ENCODE results near the gene TMCC3. TPM values are rescaled to one million over a fixed set of nuclear protein-coding genes. Genes with fewer than 3 reads are reported as not detected.

Gene TMCC3
- total and polyA plus RNA-seq, 9 of the 15 experiments (the other 6 are each of a cell fraction or from before 2014, with no cell fraction given) = not detected

DNA sequence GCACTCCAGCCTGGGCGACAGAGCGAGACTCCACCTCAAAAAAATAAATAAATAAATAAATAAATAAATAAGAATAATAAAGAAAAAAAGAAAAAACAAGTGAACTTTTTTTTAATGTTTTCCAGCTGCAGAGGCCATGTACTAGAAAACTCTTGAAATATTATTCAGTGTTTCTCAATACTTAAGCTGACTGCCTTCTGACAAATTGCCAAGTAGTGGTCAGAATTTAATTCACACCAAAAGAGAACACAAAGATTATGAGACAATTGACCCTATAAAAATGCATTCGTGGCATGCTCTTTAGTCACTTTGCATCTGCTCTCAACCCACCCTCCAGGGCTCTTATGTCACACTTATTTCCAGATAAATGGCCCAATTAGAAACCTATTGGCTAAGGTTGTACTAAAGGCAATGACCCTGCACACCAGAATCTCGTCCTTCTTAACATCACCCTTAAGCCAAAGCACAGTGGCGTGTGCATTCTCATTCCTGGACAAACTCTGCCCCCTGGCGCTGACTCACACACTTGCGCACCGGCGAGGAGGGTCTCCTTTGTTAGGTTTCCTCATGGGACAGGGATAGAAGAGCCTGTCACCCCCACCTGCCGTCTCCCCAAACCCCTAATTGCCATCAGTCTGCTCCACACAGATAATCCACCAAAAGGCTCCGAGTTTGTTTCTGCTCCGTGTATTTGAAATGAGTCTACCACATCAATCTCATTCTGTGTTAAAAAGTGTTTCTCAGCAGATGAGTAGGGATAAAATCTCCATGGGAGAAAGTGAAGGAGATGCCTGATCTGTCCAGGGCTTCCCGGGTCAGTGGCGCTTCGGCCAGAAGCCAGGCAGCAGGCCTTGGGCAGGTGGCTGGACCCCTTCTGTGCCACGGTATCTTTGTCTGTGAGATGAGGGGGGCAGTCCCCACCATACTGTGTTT lies 117.6 kb downstream of the TMCC3 start:
- Histone ChIP-seq H3K9me3 (replicated peaks; ENCODE audit: control insufficient read depth, insufficient read depth, low read depth, low read length) (no peaks in the 10 kb centered on the region), H2AFZ (ENCODE audit: low read depth, low read length) (no peak overlapping the region), H3K36me3 (ENCODE audit: control insufficient read depth, insufficient read depth, low read length) (no peaks in the 10 kb centered on the region), H3K4me1 (replicated peaks in 1 of 2; ENCODE audit: control insufficient read depth in 2 of 2, insufficient read depth in 2 of 2, low read length in 2 of 2) (no peaks in the 10 kb centered on the region), H3K9me1 (ENCODE audit: control insufficient read depth, insufficient read depth, low read length) (no peaks in the 10 kb centered on the region), H4K20me1 (replicated peaks; ENCODE audit: control insufficient read depth, insufficient read depth, low read length) (no peaks in the 10 kb centered on the region), H3K27me3 (ENCODE audit: control insufficient read depth in 2 of 2, insufficient read depth in 2 of 2, low read length in 2 of 2) (peaks cover 5 to 32% of the 10 kb centered on the region in 2 experiments; a peak in 4 of 5 replicates), H3K27ac (ENCODE audit: extremely low read depth, low read depth, low read length) (no peak overlapping the region), H3K4me2 (ENCODE audit: insufficient read depth, low read length) (no peak overlapping the region), H3K9ac (ENCODE audit: insufficient read depth in 1 of 2, low read depth in 2 of 2, low read length in 2 of 2) (no peak overlapping the region), H3K4me3 (no peak overlapping the region), H3K79me2 (ENCODE audit: control insufficient read depth, insufficient read depth, low read length) (no peaks in the 10 kb centered on the region)
- FAIRE-seq (peak; percentile 84), ATAC-seq (peak; percentile 98), DNase-seq (ENCODE audit: extremely low read depth in 1 of 4, low spot score in 3 of 4) (peak; percentile 70 to 76 (median 70))
- ChIA-PET POLR2A (no interaction called here), CTCF (ENCODE audit: low intra/inter-chr PET ratio) (interaction anchor here (0.6 to 2.3 kb wide), 6 partner anchors 115 to 1748 kb away, joined by 3 to 15 read pairs (median 6); no protein-coding TSS in a partner anchor)
- intact Hi-C loops (cut with micrococcal nuclease) = loop anchor here (1.0 to 10.0 kb wide), 3 partner anchors 228 to 392 kb away; no protein-coding TSS in a partner anchor
- in situ Hi-C loops (cut with MboI) = loop anchor here (5.0 to 25.0 kb wide), 2 partner anchors 395 to 995 kb away; no protein-coding TSS in a partner anchor
- WGBS (ENCODE audit: insufficient coverage, low coverage, missing lambda C conversion rate) = under 1% methylated on average over 15 of the region's 16 CpGs
- no TSS peak for BruUV-seq (replicated peaks)
- TF ChIP-seq CBX1 (IDR thresholded peaks at IDR 0.05; ENCODE audit: low read depth) (no peak), MAFG (tag; conservative IDR thresholded peaks at IDR 0.05) (no peak), XRCC5 (IDR thresholded peaks at IDR 0.05; ENCODE audit: low read depth, low read length) (no peak), ZNF77 (CRISPR knock-in tag; IDR thresholded peaks at IDR 0.05) (no peak), SMC3 (conservative IDR thresholded peaks at IDR 0.05; ENCODE audit: insufficient read depth, low read depth, low read length) (peak; percentile 96)
- TF ChIP-seq, protein P1, sequence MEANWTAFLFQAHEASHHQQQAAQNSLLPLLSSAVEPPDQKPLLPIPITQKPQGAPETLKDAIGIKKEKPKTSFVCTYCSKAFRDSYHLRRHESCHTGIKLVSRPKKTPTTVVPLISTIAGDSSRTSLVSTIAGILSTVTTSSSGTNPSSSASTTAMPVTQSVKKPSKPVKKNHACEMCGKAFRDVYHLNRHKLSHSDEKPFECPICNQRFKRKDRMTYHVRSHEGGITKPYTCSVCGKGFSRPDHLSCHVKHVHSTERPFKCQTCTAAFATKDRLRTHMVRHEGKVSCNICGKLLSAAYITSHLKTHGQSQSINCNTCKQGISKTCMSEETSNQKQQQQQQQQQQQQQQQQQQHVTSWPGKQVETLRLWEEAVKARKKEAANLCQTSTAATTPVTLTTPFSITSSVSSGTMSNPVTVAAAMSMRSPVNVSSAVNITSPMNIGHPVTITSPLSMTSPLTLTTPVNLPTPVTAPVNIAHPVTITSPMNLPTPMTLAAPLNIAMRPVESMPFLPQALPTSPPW (CRISPR knock-in tag; IDR thresholded peaks at IDR 0.05) = no peak
- TF ChIP-seq, protein P2, sequence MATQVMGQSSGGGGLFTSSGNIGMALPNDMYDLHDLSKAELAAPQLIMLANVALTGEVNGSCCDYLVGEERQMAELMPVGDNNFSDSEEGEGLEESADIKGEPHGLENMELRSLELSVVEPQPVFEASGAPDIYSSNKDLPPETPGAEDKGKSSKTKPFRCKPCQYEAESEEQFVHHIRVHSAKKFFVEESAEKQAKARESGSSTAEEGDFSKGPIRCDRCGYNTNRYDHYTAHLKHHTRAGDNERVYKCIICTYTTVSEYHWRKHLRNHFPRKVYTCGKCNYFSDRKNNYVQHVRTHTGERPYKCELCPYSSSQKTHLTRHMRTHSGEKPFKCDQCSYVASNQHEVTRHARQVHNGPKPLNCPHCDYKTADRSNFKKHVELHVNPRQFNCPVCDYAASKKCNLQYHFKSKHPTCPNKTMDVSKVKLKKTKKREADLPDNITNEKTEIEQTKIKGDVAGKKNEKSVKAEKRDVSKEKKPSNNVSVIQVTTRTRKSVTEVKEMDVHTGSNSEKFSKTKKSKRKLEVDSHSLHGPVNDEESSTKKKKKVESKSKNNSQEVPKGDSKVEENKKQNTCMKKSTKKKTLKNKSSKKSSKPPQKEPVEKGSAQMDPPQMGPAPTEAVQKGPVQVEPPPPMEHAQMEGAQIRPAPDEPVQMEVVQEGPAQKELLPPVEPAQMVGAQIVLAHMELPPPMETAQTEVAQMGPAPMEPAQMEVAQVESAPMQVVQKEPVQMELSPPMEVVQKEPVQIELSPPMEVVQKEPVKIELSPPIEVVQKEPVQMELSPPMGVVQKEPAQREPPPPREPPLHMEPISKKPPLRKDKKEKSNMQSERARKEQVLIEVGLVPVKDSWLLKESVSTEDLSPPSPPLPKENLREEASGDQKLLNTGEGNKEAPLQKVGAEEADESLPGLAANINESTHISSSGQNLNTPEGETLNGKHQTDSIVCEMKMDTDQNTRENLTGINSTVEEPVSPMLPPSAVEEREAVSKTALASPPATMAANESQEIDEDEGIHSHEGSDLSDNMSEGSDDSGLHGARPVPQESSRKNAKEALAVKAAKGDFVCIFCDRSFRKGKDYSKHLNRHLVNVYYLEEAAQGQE (IDR thresholded peaks at IDR 0.05; ENCODE audit: borderline replicate concordance) = peak; percentile 91
- TF ChIP-seq, protein P2 (CRISPR knock-in tag; IDR thresholded peaks at IDR 0.05; ENCODE audit: low read depth) = no peak

Measured in K562 (cell line).